B cell (primary cell): ENCODE measurements around the gene CCND2. TPM values are rescaled to one million over a fixed set of nuclear protein-coding genes. Genes with fewer than 3 reads are reported as not detected.

Experiments used
- ATAC-seq: fragments of 200-7000 bp; cut with Tn5 transposase; one replicate; pipeline ENCODE4 v1.10.0; 2021; ENCODE audit warnings: low read depth, mild to moderate bottlenecking, moderate number of reproducible peaks, moderate library complexity
- CTCF ChIA-PET: fragments of 350-600 bp; sonication (Branson Sonifier 250); formaldehyde crosslinking; loops from one replicate; lab custom pipeline; 2021; ENCODE audit warnings: antibody characterized with exemption, inconsistent platforms; lab: Charles Lee
- POLR2A ChIA-PET: fragments of 350-600 bp; sonication (Branson Sonifier 250); formaldehyde crosslinking; loops from one replicate; lab custom pipeline; 2021; ENCODE audit warnings: antibody characterized with exemption; lab: Charles Lee
- DNase-seq: peaks from one replicate; pipeline ENCODE4 v3.0.0; 2013
- H2AFZ ChIP-seq: 2 replicates; pipeline ENCODE4 v1.6.1; 2012; ENCODE audit warnings: mild to moderate bottlenecking, low read depth, low read length; ENCODE audit not compliant: insufficient read depth, poor library complexity, severe bottlenecking
- H3K27ac ChIP-seq, 2 donors: 1 replicate in 1 of 2; 2 replicates in 1 of 2; pipeline ENCODE4 v1.5.1; 2012 to 2013; ENCODE audit warnings: low read length in 2 of 2, mild to moderate bottlenecking in 2 of 2, moderate library complexity in 1 of 2
- H3K27me3 ChIP-seq, 4 experiments: fragments of 200-600 bp in 1 of 4; sonication (generic) in 1 of 4; replicated peaks in 1 of 4; 1 replicate in 2 of 4; 2 replicates in 2 of 4; pipeline versions ENCODE4 v1.6.1 to v1.7.0; 2013 to 2016; ENCODE audit warnings: low read length in 3 of 4, mild to moderate bottlenecking in 2 of 4, mixed read lengths in 1 of 4, moderate library complexity in 1 of 4; ENCODE audit not compliant: insufficient read depth in 4 of 4, control insufficient read depth in 3 of 4; ENCODE audit errors: control extremely low read depth in 1 of 4
- H3K36me3 ChIP-seq, 2 experiments: replicated peaks in 1 of 2; 1 replicate in 1 of 2; 2 replicates in 1 of 2; pipeline versions ENCODE4 v1.6.1 to v1.7.1; 2013; ENCODE audit warnings: low read length in 1 of 2; ENCODE audit not compliant: insufficient read depth in 2 of 2, control insufficient read depth in 1 of 2; ENCODE audit errors: control extremely low read depth in 1 of 2, extremely low read depth in 1 of 2
- H3K4me1 ChIP-seq, 2 donors: fragments of 200-600 bp in 1 of 2; sonication (generic) in 1 of 2; 1 replicate in 1 of 2; 2 replicates in 1 of 2; pipeline versions ENCODE4 v1.5.1 to v1.6.1; 2013 to 2017; ENCODE audit warnings: low read length in 2 of 2; ENCODE audit not compliant: control insufficient read depth in 2 of 2, insufficient read depth in 2 of 2
- H3K4me2 ChIP-seq: replicated peaks from 2 replicates; pipeline ENCODE3; 2012; ENCODE audit warnings: mild to moderate bottlenecking, low read depth, low read length; ENCODE audit not compliant: poor library complexity, severe bottlenecking
- H3K4me3 ChIP-seq, 5 experiments: fragments of 200-600 bp in 1 of 5; sonication (generic) in 1 of 5; 1 replicate in 3 of 5; 2 replicates in 2 of 5; pipeline versions ENCODE4 v1.5.1 to v1.7.0; 2011 to 2016; ENCODE audit warnings: low read length in 4 of 5, mild to moderate bottlenecking in 4 of 5, low read depth in 2 of 5, control low read depth in 1 of 5, moderate library complexity in 1 of 5; ENCODE audit not compliant: insufficient read depth in 1 of 5; ENCODE audit errors: control extremely low read depth in 1 of 5, extremely low read depth in 1 of 5
- H3K79me2 ChIP-seq: fragments of 200-600 bp; sonication (generic); one replicate; pipeline ENCODE4 v1.6.0; 2016; ENCODE audit warnings: low read length; ENCODE audit not compliant: control insufficient read depth, insufficient read depth
- H3K9ac ChIP-seq: fragments of 200-600 bp; sonication (generic); 2 replicates; pipeline ENCODE4 v1.6.1; 2017; ENCODE audit warnings: mild to moderate bottlenecking, low read length, moderate library complexity
- H3K9me3 ChIP-seq, 3 donors: one replicate each; pipeline versions ENCODE4 v1.6.1 to v1.7.1; 2013; ENCODE audit warnings: low read length in 2 of 3; ENCODE audit not compliant: control insufficient read depth in 2 of 3, insufficient read depth in 1 of 3; ENCODE audit errors: control extremely low read depth in 1 of 3
- H4K20me1 ChIP-seq: 2 replicates; pipeline ENCODE4 v1.6.0; 2012; ENCODE audit warnings: mild to moderate bottlenecking, low read length; ENCODE audit not compliant: insufficient read depth, control insufficient read depth, poor library complexity, severe bottlenecking
- H3K27ac Mint-ChIP-seq: one replicate; pipeline ENCODE4 v1.8.0; 2021; ENCODE audit warnings: mixed read lengths
- H3K27me3 Mint-ChIP-seq: one replicate; pipeline ENCODE4 v1.8.0; 2021; ENCODE audit warnings: mixed read lengths
- H3K4me1 Mint-ChIP-seq: one replicate; pipeline ENCODE4 v1.8.0; 2021; ENCODE audit warnings: mixed read lengths
- H3K4me3 Mint-ChIP-seq: one replicate; pipeline ENCODE4 v1.8.0; 2021; ENCODE audit warnings: mixed read lengths
- H3K9me3 Mint-ChIP-seq: one replicate; pipeline ENCODE4 v1.8.0; 2022; ENCODE audit warnings: mixed read lengths; ENCODE audit not compliant: insufficient read depth
- CTCF ChIP-seq: fragments of 200-600 bp; IDR thresholded peaks from one replicate; pipeline ENCODE4 v1.8.0; 2022; ENCODE audit warnings: antibody characterized with exemption, mild to moderate bottlenecking
- EZH2 ChIP-seq: IDR thresholded peaks from 2 replicates; pipeline ENCODE4 v1.6.1; 2012; ENCODE audit warnings: borderline replicate concordance, low read depth, mild to moderate bottlenecking, moderate library complexity, low read length; ENCODE audit not compliant: insufficient read depth, poor library complexity, severe bottlenecking
- WGBS: methylation state at CpG from one replicate; pipeline ENCODE4 v1.1.5; 2013; ENCODE audit warnings: missing lambda C conversion rate; ENCODE audit not compliant: insufficient coverage; 5-methylcytosine and 5-hydroxymethylcytosine counted together
- intact Hi-C: fragments of 100-400 bp; cut with micrococcal nuclease; formaldehyde crosslinking; loops from one replicate; pipeline ENCODE4 v1.10.0; 2022
- polyA plus RNA-seq: library from polyadenylated mRNA; depleted of rRNA; stranded (reverse); fragments of >200 nt; gene quantifications from 2 replicates; pipeline ENCODE4 v1.2.3, GENCODE V29; 2012
- total RNA-seq, 2 donors: library from RNA; stranded (reverse); fragments of 120-200 nt in 1 of 2; gene quantifications; 1 replicate in 1 of 2; 2 replicates in 1 of 2; pipeline versions ENCODE4 v1.2.3 to v1.2.4, GENCODE V29; 2013 to 2022

CCND2 gene
- total and polyA plus RNA-seq, 2 donors (not counting 1 experiment from before 2014, with no cell fraction given), result 9.2 to 20.6 TPM

GRCh38 chr12:4320853-4321701 lies 47.5 kb downstream of the CCND2 start, which contains the start of gene TIGAR:
Gene TIGAR, plus strand, starts transcription at chr12:4321213. Its CDS starts 59 bp downstream, at chr12:4321272.
- H3K4me3 Mint-ChIP-seq, result peak within 1 kb of the TSS; percentile 94
- Histone ChIP-seq H3K4me1 (peaks cover 26 to 30% of the 10 kb centered on the region in 2 donors), H3K79me2 (peaks cover 41% of the 10 kb centered on the region), H3K27ac (peak within 1 kb of the TSS; percentile 90 to 91), H3K4me3 (peak within 1 kb of the TSS; percentile 69 to 98 (median 90)), H3K9me3 (no peaks in the 10 kb centered on the region), H3K4me2 (peak within 1 kb of the TSS; percentile 75), H3K36me3 (peaks cover 0 to 4% of the 10 kb centered on the region in 2 experiments), H3K9ac (peak within 1 kb of the TSS; percentile 98), H4K20me1 (no peaks in the 10 kb centered on the region), H3K27me3 (no peaks in the 10 kb centered on the region), H2AFZ (peak within 1 kb of the TSS; percentile 82)
- H3K27ac Mint-ChIP-seq, result peak within 1 kb of the TSS; percentile 88
- WGBS, result under 1% methylated on average over 74 of the region's 76 CpGs
- ChIA-PET POLR2A (no interaction called here), CTCF (interaction anchor here (1.4 to 2.2 kb wide), 3 partner anchors 44 to 435 kb away, joined by 3 to 8 read pairs (median 5); no protein-coding TSS in a partner anchor)
- DNase-seq, result peak; percentile 95
- TF ChIP-seq CTCF, result no peak
- TF ChIP-seq EZH2, result no peak
- intact Hi-C loops, result loop anchor here (1.0 to 5.0 kb wide), 7 partner anchors 49 to 1429 kb away; partner anchors contain the start of genes CRACR2A, PARP11, RAD51AP1 and TULP3
- no peaks in the 10 kb centered on the region for H3K9me3 Mint-ChIP-seq
- ATAC-seq, result peak; percentile 97
- no peaks in the 10 kb centered on the region for H3K27me3 Mint-ChIP-seq
- H3K4me1 Mint-ChIP-seq, result peaks cover 32% of the 10 kb centered on the region

- no peak overlapping the region for H3K4me3 ChIP-seq
- no peaks in the 10 kb centered on the region for H3K27me3 Mint-ChIP-seq
- H2AFZ ChIP-seq, result no peak overlapping the region
- H3K9me3 ChIP-seq, result no peaks in the 10 kb centered on the region
- H3K27ac Mint-ChIP-seq, result no peak overlapping the region
- peak overlapping the region; percentile 75 for H3K4me2 ChIP-seq
- H3K27ac ChIP-seq, result peak overlapping the region in 1 of 2 donors; percentile 39
- H3K9ac ChIP-seq, result no peak overlapping the region
- no peaks in the 10 kb centered on the region for H3K27me3 ChIP-seq
- H3K9me3 Mint-ChIP-seq, result no peaks in the 10 kb centered on the region
- H3K4me1 ChIP-seq, result peaks cover 26 to 30% of the 10 kb centered on the region in 2 donors
- H3K4me1 Mint-ChIP-seq, result peaks cover 32% of the 10 kb centered on the region
- WGBS, result 100% methylated on average over 2 of the region's 5 CpGs
- peak overlapping the region; percentile 46 for H3K4me3 Mint-ChIP-seq
- peaks cover 0 to 4% of the 10 kb centered on the region in 2 experiments for H3K36me3 ChIP-seq
- no peaks in the 10 kb centered on the region for H4K20me1 ChIP-seq
- TF ChIP-seq EZH2 (no peak), CTCF (no peak)
- intact Hi-C loops, result loop anchor here (5.0 kb wide), 1 partner anchor 1430 kb away; the partner anchor contains the start of gene TULP3
- H3K79me2 ChIP-seq, result peaks cover 52% of the 10 kb centered on the region
- CTCF ChIA-PET, result interaction anchor here (0.7 to 2.2 kb wide), 4 partner anchors 46 to 437 kb away, joined by 3 to 8 read pairs (median 4); no protein-coding TSS in a partner anchor
- ATAC-seq, result no peak
- POLR2A ChIA-PET, result no interaction called here
- DNase-seq, result no peak
These were observed 49.2 kb downstream of the CCND2 start for GRCh38 chr12:4322726-4323125.
